ES-I3 (cell line): Measurements from ENCODE around the gene SLC22A2.
"Not testable (repeated sequence)": the region's sequence is repeated elsewhere in the genome, so short reads cannot be mapped to it uniquely, and the experiment has no call there.

ENCODE experiments used
- H3K36me3 ChIP-seq: 2 replicates; pipeline ENCODE4 v1.6.1; 2013; ENCODE audit warnings: mild to moderate bottlenecking, low read length, control low read depth, moderate library complexity; ENCODE audit not compliant: insufficient read depth
- H3K4me1 ChIP-seq: 2 replicates; pipeline ENCODE4 v1.6.1; 2013; ENCODE audit warnings: mild to moderate bottlenecking, control low read depth, low read length; ENCODE audit not compliant: insufficient read depth
- H3K9ac ChIP-seq: 2 replicates; pipeline ENCODE4 v1.6.1; 2013; ENCODE audit warnings: low read depth, mild to moderate bottlenecking, low read length, moderate library complexity
- H3K9me3 ChIP-seq: 2 replicates; pipeline ENCODE4 v1.6.1; 2013; ENCODE audit warnings: mild to moderate bottlenecking, low read length, moderate library complexity; ENCODE audit not compliant: control insufficient read depth, insufficient read depth

Gene SLC22A2

DNA sequence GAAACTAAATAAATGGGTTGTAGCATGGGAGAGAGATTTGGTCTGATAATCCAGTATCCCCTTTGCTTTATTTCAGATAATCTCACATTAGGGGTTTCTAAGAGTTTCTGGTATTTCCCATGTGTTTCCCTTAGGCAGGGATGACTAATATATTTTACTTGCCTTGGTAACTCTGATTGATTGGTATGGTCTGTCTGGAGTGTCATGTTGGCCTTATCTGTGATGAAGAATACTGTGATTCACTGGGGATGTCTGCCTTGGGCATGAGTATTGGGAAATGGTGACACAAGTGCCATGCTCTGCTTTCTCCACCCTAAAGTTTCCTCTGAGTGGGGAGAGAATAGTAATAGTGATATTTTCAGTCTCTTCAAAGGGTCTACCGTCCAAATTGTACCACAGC lies 10.1 kb downstream of the SLC22A2 start:
- no peak overlapping the region for H3K9ac ChIP-seq
- H3K36me3 ChIP-seq: no peaks in the 10 kb centered on the region
- H3K9me3 ChIP-seq: no peaks in the 10 kb centered on the region
- peaks cover 40% of the 10 kb centered on the region for H3K4me1 ChIP-seq

GRCh38 chr6:160247457-160247883 lies 11.2 kb downstream of the SLC22A2 start:
- no peaks in the 10 kb centered on the region for H3K9me3 ChIP-seq
- peaks cover 36% of the 10 kb centered on the region for H3K4me1 ChIP-seq
- no peaks in the 10 kb centered on the region for H3K36me3 ChIP-seq
- H3K9ac ChIP-seq: no peak overlapping the region

DNA sequence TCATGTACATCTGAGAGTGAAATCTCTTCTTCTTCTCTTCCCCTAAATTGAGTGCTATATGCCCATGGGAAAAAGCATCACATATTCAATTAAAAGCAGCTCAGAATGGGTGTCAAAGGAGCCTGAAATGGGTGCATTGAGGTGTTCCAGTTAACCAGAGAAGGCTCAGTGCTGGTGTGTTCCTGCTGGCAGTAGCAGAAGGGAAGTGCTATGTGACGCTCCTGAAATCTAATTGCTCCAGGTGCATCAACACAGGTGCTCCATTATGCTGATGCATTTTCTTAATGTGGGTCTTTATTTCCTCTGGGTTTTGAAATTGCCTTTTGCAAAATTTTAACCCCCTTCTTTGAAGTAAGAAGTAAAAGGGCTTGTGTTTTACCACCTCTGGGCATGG lies 17.9 kb downstream of the SLC22A2 start:
- Histone ChIP-seq H3K4me1 (peaks cover 23% of the 10 kb centered on the region; the same call in 1 of the 2 replicates), H3K9me3 (peaks cover 3% of the 10 kb centered on the region), H3K9ac (no peak overlapping the region), H3K36me3 (no peaks in the 10 kb centered on the region)

- no peak overlapping the region for H3K9ac ChIP-seq
- H3K9me3 ChIP-seq: peaks cover 4% of the 10 kb centered on the region
- peaks cover 23% of the 10 kb centered on the region; the same call in 1 of the 2 replicates for H3K4me1 ChIP-seq
- no peaks in the 10 kb centered on the region for H3K36me3 ChIP-seq
These were observed 18.5 kb downstream of the SLC22A2 start for GRCh38 chr6:160239929-160240690.

DNA sequence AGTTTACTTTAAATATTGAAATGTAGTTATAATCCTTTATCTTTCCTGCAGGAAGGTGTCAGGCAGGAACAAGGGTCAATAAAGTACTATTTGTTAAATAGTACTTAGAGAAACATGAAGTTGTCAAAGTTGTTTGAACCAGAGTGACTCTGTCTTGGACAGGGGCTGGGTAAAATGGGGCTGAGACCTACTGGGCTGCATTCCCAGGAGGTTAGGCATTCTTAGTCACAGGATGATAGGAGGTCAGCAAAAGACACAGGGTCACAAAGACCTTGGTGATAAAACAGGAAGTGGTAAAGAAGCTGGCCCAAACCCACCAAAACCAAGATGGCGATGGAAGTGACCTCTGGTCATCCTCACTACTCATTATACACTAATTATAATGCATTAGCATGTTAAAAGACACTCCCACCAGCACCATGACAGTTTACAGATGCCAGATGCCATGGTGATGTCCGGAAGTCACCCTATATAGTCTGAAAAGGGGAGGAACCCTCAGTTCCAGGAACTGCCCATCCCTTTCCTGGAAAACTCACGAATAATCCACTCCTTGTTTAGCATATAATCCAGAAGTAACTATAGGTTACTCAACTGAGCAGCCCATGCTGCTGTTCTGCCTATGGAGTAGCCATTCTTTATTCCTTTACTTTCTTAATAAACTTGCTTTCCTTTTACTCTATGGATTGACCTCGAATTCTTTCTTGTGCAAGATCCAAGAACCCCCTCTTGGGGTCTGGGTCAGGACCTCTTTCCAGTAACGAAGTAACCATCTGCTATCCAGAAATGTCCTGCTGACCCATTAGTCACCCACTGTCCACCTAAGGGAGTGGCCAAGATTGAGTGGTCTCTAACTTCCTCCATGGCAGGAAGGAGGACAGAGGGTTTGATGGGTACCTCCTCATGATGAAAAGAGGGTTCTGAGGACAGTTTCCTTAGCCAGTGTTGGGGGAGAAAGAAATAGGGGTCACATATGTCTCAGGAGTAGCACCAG lies 19.6 kb downstream of the SLC22A2 start:
- peaks cover 9% of the 10 kb centered on the region for H3K9me3 ChIP-seq
- peaks cover 23% of the 10 kb centered on the region; the same call in 1 of the 2 replicates for H3K4me1 ChIP-seq
- H3K36me3 ChIP-seq: no peaks in the 10 kb centered on the region
- no peak overlapping the region for H3K9ac ChIP-seq

DNA sequence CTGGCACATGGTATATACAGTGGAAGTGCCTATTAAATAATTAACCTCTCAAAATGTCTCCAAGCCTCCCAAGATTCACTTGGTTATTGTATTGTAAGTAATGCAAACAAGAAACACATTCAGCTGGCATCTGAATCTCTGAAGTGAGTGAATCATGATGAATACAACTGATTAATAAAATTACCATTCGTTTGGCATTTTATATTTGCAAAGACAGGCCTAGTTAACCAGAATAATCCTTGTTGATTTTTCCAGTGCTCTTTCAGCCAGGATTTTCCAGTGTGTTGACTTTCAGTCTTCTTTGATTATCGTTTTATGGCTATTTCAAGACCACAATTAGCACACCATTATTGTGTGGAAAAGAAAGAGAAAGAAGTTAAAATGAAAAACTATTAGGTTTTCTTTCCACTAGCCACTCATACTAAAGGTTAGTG lies 20.3 kb downstream of the SLC22A2 start:
- H3K36me3 ChIP-seq: no peaks in the 10 kb centered on the region
- H3K4me1 ChIP-seq: peaks cover 23% of the 10 kb centered on the region; the same call in 1 of the 2 replicates
- no peak overlapping the region for H3K9ac ChIP-seq
- H3K9me3 ChIP-seq: peaks cover 9% of the 10 kb centered on the region

DNA sequence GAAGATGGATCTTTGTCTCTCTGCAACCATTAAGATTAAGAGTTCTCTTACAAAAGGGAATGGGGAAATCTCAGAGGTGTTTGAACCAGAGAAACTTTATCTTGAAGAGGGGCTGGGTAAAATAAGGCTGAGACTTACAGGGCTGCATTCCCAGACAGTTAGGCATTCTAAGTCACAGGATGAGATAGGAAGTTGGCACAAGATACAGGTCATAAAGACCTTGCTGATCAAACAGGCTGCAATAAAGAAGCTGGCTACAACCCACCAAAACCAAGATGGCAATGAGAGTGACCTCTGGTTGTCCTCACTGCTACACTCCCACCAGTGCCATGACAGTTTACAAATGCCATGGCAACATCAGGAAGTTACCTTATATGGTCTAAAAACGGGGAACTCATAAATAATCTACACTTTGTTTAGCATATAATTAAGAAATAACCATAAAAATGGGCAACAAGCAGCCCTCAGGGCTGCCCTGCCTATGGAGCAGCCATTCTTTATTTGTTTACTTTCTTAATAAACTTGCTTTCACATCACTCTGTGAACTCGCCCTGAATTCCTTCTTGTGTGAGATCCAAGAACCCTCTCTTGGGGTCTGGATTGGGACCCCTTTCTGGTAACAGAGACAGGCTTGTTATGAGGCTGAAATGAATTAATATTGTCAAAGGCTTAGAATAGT lies 20.9 kb downstream of the SLC22A2 start:
- H3K9ac ChIP-seq: not testable (repeated sequence)

GRCh38 chr6:160236235-160236872 lies 22.3 kb downstream of the SLC22A2 start:
- H3K36me3 ChIP-seq, H3K9ac ChIP-seq, H3K9me3 ChIP-seq: not testable (repeated sequence)
- peaks cover 21% of the 10 kb centered on the region; the same call in 1 of the 2 replicates for H3K4me1 ChIP-seq

More for the DNA sequence above, 20.9 kb downstream of the SLC22A2 start:
- not testable (repeated sequence) for H3K9me3 ChIP-seq, H3K36me3 ChIP-seq
- H3K4me1 ChIP-seq: peaks cover 23% of the 10 kb centered on the region; the same call in 1 of the 2 replicates

DNA sequence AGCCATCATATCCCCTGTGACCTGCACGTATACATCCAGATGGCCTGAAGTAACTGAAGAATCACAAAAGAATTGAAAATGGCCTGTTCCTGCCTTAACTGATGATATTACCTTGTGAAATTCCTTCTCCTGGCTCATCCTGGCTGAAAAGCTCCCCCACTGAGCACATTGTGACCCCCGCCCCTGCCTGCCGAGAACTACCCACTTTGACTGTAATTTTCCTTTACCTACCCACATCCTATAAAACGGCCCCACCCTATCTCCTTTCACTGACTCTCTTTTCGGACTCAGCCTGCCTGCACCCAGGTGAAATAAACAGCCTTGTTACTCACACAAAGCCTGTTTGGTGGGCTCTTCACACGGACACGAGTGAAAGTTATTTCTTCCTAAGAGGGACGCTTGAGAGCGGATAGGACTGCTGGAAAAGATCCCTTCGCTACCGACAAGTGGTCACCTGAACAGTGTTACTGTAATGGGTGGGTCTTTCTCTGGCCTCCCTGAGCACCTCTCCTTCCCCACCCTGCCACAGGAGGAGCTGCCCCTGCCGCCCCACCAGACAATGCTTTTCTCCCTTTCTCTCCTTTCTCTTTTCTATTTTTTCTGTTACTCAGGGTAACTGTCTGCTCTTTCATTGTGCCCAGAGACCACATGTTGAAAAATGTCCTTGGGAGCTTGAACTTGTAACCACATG lies 24.5 kb downstream of the SLC22A2 start:
- H3K36me3 ChIP-seq, H3K9ac ChIP-seq, H3K4me1 ChIP-seq: not testable (repeated sequence)
- H3K9me3 ChIP-seq: peaks cover 13% of the 10 kb centered on the region

DNA sequence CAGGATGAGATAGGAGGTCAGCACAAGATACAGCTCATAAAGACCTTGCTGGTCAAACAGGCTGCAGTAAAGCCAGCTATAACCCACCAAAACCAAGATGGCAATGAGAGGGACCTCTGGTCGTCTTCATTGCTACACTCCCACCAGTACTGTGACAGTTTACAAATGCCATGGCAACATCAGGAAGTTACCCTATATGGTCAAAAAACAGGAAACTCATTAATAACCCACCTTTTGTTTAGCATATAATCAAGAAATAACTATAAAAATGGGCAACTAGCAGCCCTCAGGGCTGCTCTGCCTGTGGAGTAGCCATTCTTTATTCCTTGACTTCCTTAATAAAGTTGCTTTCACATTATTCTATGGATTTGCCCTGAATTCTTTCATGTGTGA lies 30.9 kb downstream of the SLC22A2 start:
- Histone ChIP-seq H3K36me3 (no peaks in the 10 kb centered on the region), H3K9me3 (peaks cover 4% of the 10 kb centered on the region), H3K4me1 (peaks cover 6% of the 10 kb centered on the region; the same call in 1 of the 2 replicates), H3K9ac (no peak overlapping the region)

- Histone ChIP-seq H3K36me3 (no peaks in the 10 kb centered on the region), H3K9ac (no peak overlapping the region)
These were observed 31.4 kb downstream of the SLC22A2 start for GRCh38 chr6:160227038-160227768.

DNA sequence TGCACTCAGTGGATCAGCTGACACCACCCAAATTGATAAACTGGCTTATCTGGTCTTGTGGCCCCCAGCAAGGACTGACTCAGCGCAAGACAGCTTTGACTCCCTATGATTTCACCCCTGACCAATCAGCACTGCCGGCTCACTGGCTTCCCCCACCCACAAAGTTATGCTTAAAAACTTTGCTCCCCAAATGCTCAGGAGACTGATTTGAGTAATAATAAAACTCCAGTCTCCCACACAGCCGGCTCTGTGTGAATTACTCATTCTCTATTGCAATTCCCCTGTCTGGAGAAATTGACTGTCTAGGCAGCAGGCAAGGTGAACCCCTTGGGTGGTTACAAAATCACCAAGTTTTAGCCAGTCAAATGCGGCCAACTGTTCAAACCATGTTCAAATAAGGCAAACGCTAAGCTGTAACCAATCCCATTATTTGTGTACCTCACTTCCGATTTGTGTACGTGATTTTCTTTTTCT lies 32.5 kb downstream of the SLC22A2 start:
- Histone ChIP-seq H3K36me3 (no peaks in the 10 kb centered on the region), H3K9me3 (peaks cover 4% of the 10 kb centered on the region), H3K4me1 (peaks cover 8% of the 10 kb centered on the region; the same call in 1 of the 2 replicates), H3K9ac (no peak overlapping the region)

More at GRCh38 chr6:160227038-160227768, 31.4 kb downstream of the SLC22A2 start:
- Histone ChIP-seq H3K9me3 (peaks cover 4% of the 10 kb centered on the region), H3K4me1 (peaks cover 8% of the 10 kb centered on the region; the same call in 1 of the 2 replicates)
